Measurements from ENCODE around the gene CDH4.

DNA sequence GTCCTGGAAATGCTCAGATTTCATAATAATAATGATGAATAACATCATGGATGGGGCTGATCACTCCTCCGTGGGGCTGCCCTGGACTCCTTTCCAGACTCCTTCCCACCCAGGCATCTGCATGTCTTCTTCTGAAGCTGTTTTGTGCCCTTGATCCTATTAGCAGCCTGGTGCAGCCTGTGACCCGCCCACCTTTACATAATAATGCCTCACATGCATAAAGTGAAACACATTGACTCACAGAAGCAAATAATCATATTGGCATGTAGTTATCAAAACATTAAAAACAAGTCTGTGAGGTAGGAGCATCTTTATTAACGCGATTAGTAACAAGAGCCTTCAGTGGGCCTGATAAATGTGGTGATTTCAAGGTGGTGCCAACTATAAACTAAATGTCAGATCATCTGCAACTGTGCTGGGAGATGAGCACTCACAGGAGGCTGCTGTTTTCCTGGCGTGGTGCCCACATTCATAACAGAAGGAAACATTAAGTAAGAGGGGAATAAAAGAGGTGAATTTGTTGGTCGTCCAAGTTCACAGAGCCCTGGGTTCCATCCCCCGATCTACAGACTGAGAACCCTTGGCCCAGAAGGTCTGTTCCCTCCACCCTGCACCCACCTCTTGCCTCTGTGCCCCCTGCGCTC, 344.7 kb downstream of the CDH4 start:
- no peak for TF ChIP-seq CTCF (IDR thresholded peaks at IDR 0.05)
- TF ChIP-seq POLR2A (IDR thresholded peaks at IDR 0.05), result no peak

Measured in upper lobe of left lung (tissue), 4 donors.